Fibroblast of pulmonary artery (primary cell): ENCODE data around the gene KIF21B.

Experiments
- DNase-seq: peaks from one replicate; pipeline ENCODE4 v3.0.0-alpha.2; 2010; ENCODE audit warnings: low read depth
- H3K4me3 ChIP-seq: replicated peaks from 2 replicates; pipeline ENCODE4 v1.5.1; 2011; ENCODE audit warnings: low read depth, mild to moderate bottlenecking, control low read depth, low read length, moderate library complexity
- TF ChIP-seq, protein P1 (sequence below): IDR thresholded peaks from 2 replicates; pipeline ENCODE4 v1.5.1; 2011; ENCODE audit warnings: mild to moderate bottlenecking, control low read depth, low read length, inconsistent platforms; ENCODE audit errors: missing control alignments

KIF21B gene

DNA sequence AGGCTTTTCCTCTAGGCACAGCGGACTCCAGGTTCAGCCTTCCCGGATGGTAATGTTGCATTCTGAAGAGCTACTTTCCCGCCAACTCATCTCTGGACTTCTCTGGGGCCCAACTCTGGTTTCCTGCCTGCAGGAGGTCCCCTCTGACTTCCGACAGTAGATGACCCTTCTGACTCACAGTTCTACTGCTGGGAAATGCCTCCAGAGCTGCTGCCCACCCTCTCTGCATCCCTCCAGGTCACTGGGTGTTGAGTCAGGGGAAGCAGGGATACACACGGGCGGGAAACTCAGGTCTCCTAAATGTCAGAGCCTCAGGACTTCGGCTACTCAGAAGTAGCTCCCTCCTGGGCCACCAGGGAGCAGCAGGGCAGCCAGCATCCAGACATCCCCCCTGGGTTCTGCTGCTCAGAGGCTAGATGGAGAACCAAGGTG lies 2.1 kb upstream of the KIF21B start:
- DNase-seq: peak; percentile 39
- no peak overlapping the region for H3K4me3 ChIP-seq

DNA sequence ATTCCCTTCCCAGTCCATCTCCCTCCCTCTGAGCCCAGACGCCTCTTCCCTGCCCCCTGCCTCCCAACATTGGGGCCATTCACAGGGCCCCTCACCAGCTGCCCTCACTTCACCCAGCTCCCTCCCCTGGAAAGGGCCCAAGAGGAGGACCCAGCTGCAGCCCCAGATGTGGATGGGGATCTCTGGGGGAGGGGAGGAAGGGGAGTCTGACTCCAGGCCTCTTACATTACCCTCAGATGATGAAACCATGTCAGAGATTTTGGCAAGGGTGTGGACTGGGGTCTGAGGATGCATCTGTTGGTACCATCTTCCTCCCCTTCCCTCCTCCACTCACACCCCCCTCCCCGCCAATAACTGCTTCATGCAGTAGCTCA lies 1.1 kb upstream of the KIF21B start:
- no peak for DNase-seq
- H3K4me3 ChIP-seq: no peak overlapping the region
- TF ChIP-seq, protein P1, sequence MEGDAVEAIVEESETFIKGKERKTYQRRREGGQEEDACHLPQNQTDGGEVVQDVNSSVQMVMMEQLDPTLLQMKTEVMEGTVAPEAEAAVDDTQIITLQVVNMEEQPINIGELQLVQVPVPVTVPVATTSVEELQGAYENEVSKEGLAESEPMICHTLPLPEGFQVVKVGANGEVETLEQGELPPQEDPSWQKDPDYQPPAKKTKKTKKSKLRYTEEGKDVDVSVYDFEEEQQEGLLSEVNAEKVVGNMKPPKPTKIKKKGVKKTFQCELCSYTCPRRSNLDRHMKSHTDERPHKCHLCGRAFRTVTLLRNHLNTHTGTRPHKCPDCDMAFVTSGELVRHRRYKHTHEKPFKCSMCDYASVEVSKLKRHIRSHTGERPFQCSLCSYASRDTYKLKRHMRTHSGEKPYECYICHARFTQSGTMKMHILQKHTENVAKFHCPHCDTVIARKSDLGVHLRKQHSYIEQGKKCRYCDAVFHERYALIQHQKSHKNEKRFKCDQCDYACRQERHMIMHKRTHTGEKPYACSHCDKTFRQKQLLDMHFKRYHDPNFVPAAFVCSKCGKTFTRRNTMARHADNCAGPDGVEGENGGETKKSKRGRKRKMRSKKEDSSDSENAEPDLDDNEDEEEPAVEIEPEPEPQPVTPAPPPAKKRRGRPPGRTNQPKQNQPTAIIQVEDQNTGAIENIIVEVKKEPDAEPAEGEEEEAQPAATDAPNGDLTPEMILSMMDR: no peak

More for the DNA sequence above, 2.1 kb upstream of the KIF21B start:
- TF ChIP-seq, protein P1: peak; percentile 48

DNA sequence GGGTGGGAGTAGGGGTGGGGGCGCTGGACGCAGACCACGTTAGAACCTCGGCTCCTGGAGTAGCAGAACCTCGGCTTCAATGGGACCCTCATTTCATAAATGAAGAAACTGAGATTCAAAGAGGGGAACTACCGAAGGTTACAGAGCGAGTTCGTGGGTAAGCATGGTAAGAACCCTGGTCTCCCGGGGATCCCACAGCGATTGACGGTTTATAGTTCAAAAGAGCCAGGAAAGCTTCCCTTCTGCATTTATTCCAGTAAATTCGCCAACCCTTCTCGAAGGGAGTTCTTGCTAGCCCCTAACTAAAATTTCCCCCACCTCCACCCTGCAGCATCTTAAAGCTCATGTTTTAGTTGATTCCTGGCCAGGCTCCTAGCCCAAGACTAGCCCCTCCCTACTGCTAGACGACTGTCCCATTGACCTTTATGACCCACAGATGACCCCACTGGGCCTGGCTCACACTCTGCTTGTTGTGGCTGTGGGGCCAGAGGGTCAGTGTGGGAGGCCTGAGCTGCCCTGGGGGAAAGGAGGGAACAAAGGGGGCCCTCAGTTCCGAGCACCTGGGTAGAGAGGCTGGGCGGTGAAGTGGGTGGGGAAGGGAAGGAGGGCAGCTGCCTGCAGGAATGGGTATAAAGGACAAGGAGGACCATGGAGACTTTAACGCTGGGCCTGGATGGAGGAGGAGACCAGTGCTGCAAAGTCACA lies 558 bp upstream of the KIF21B start:
- no peak overlapping the region for H3K4me3 ChIP-seq
- DNase-seq: no peak
- TF ChIP-seq, protein P1: no peak

DNA sequence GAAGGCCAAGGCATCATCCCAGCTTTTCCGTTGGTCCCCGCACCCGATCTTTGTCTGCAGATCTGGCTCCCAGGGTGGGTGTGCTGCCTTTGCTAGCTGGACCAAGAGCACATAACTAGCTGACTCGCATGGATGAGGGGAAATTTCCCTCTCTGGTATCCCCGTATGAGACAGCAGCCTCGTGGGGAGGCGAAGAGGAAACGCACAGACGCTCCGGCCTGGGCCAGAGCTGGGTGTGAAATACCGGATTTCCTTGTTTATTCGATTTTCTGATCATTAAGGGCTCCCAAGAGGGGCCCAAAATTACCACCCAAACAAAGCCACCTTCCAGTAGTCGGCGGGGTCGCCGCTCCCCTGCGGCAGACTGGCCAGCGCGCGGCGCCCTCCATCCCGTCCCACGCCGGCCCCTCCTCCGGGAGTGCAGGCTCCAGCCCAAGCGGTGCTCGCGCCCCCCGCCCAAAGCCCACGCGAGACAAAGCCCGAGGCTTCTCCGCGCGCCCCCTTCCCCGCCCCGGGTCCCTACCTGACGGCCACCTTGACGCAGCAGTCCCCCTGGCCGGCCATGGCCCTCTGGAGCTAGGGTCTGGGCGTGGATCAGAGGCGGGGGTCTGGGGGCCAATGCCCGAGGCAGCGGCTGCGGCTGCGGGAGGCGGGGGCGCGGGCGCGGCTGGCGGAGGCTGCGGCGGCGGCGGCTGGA lies 546 bp downstream of the KIF21B start:
- no peak for DNase-seq
- H3K4me3 ChIP-seq: peak overlapping the region; percentile 50

DNA sequence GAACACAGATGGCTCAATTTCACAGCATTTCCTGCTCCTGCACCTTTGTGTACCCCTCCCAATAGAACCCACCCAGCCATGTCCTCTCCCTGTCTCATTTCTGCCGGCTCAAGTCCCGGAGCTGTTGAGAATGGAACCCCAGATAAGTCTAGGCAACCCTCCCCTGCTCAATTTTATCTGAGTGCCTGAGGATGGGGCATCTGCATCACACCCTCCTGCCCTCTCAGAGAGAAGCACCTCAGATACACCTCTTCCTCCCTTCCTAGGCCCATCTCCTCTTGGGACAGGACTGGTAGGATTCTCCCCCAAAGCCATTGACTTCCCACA lies 1.1 kb downstream of the KIF21B start:
- H3K4me3 ChIP-seq: peak overlapping the region; percentile 50
- TF ChIP-seq, protein P1: no peak
- DNase-seq: no peak

More for the DNA sequence above, 546 bp downstream of the KIF21B start:
- TF ChIP-seq, protein P1: no peak

DNA sequence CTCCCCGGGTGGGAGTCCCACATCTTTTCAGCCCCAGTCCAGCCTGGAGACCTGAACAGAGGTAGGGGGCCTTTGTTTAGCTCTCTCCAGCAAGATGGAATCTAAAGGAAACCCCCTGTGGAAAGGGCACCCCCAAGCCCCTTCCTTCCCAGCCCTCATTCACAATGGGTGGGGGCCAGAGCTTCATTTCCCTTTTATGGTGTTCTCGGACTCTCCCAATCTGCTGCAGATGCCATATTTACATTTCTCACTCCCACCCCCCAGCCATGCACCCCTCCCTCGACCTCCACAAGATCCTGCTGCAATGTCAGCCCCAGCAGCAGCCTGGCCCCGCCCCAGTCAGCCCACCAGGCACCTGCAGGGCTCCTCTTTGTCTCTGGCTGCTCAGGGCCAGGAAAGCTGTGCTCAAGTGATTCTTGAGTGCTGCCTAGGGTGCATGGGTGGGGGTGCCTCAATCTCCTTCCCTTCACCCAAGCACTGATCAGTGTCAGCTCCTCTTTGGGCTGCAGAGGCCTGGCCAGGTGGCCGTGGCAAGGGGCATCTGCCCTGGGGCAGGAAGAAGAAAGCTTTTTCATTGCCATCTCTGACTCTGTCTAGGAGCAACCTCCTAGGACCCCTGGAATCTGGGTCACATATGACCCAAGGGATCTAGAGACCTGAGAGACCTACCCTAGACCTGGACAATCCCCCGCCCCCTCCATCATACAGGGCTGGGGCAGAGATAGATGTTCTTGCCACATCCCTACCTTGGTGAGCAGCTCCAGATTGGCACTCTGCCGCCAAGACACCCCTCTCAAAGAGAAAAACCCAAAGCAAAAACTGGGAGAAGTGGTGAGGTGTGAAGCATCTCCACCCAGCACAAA lies 1.7 kb downstream of the KIF21B start:
- TF ChIP-seq, protein P1: no peak
- no peak for DNase-seq
- H3K4me3 ChIP-seq: no peak overlapping the region
